Right lobe of liver (tissue), 6 donors: ENCODE measurements around the gene H6PD. TPM values are rescaled to one million over a fixed set of nuclear protein-coding genes. Genes with fewer than 3 reads are reported as not detected.

Source experiments
- ATAC-seq, 4 donors: fragments of 200-7000 bp; cut with Tn5 transposase; one replicate each; pipeline ENCODE4 v1.9.1; 2020; ENCODE audit warnings: mild to moderate bottlenecking in 4 of 4, moderate library complexity in 4 of 4
- DNase-seq, 3 donors: peaks; one replicate each; pipeline ENCODE4 v3.0.0-alpha.2; 2020
- H3K27ac ChIP-seq, 3 donors: fragments of 200-600 bp; one replicate each; pipeline ENCODE4 v1.8.0; 2022
- H3K27me3 ChIP-seq, 2 donors: fragments of 200-600 bp; one replicate each; pipeline ENCODE4 v1.8.0; 2022
- H3K36me3 ChIP-seq, 4 donors: fragments of 200-600 bp; sonication (generic) in 1 of 4; one replicate each; pipeline versions ENCODE4 v1.5.1 to v1.8.0; 2017 to 2022; ENCODE audit warnings: control low read depth in 1 of 4
- H3K4me1 ChIP-seq, 4 donors: fragments of 200-600 bp; sonication (generic) in 1 of 4; one replicate each; pipeline versions ENCODE4 v1.5.1 to v1.8.0; 2017 to 2022; ENCODE audit warnings: control low read depth in 1 of 4
- H3K4me3 ChIP-seq, 3 donors: fragments of 200-600 bp; one replicate each; pipeline ENCODE4 v1.8.0; 2022
- H3K9me3 ChIP-seq, 4 donors: fragments of 200-600 bp; sonication (generic) in 1 of 4; one replicate each; pipeline versions ENCODE4 v1.5.1 to v1.8.0; 2017 to 2022; ENCODE audit warnings: control low read depth in 1 of 4
- POLR2A ChIP-seq: fragments of 450-650 bp; IDR thresholded peaks from one replicate; pipeline ENCODE4 v1.6.1; 2017; ENCODE audit warnings: antibody characterized with exemption, mild to moderate bottlenecking
- WGBS: methylation state at CpG from one replicate; pipeline ENCODE4 v1.1.6; 2018; ENCODE audit warnings: low coverage, low lambda C conversion rate; ENCODE audit not compliant: insufficient coverage; ENCODE audit errors: missing lambda C conversion rate; 5-methylcytosine and 5-hydroxymethylcytosine counted together
- intact Hi-C, 2 donors: fragments of 100-400 bp; cut with DNase I; formaldehyde crosslinking; loops; one replicate each; pipeline versions ENCODE4 v1.11.2 to v1.14.1; 2022
- total RNA-seq, 6 experiments: library from RNA; depleted of rRNA in 2 of 6; stranded (reverse); fragments of >200 nt in 2 of 6; fragmentation: NEBNext Ultra II Directional in 3 of 6; extraction: Animal tissue kit (Norgen Biotek cat#: 25700) in 3 of 6; gene quantifications; one replicate each; pipeline versions ENCODE4 v1.1.0 to v1.2.4, GENCODE V29; 2016 to 2023
- TF ChIP-seq, protein P1 (sequence below), 4 donors: fragments of 200-600 bp in 3 of 4; fragments of 450-650 bp in 1 of 4; IDR thresholded peaks; one replicate each; pipeline versions ENCODE4 v1.5.1 to v1.8.0; 2016 to 2022; ENCODE audit warnings: antibody characterized with exemption in 4 of 4, mild to moderate bottlenecking in 2 of 4
- donor health status: DM: no; HTN: yes; CAD: no.
- donor health status: DM: no; HTN: no; CAD: no.
- donor health status: DM: no; HTN: no; CAD: no.
- donor health status: DM: no; HTN: yes; CAD: no.
- donor health status: DM: no; HTN: yes; CAD: no.

The H6PD gene
- total RNA-seq, 6 experiments from 2014 or later, result 102 to 158 (median 120) TPM

DNA sequence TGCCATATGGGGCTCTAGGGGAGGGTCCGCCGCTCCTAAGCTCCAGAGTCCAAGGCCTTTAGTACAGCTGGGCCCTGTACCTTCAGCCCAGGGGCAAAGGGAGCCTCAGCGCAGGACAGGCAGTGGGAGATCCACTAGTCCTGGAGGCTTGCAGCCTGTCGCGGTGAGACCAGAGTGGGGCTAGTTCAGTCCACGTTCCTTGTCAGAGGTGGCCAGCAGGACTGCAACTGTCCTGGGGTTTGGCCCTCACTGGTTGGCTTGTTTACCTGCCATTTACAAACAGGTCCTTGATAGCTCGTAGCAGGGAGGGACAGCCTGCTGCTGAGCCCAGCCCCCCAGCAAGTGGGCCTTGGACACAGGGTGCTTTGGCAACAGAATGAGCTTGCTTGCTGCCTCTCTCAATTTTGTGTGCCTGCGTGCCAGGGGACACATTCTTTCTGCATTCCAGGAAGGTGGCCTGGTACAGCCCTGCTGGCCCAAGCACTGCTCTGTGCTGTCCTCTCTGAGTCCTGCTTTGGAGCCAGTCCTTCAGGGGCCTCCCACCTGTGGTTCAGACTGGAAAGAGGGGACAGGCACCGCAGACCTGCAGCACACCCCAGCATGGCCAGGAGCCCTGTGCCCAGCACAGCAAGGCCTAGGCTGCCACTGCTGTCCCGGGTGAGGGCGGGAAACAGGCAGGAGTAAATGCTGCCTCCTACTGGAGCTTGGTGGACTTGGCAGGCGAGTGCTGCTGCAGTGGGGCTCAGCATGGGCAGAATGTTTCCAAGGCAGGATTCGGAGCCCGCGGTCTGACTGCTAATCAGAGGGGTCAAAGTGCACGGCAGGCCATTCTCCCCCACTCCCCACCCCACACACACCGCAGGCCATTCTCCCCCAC, 15.2 kb downstream of the H6PD start:
- ATAC-seq, result peak; percentile 36 to 81 (median 70)
- Histone ChIP-seq H3K9me3 (no peaks in the 10 kb centered on the region), H3K4me1 (peaks cover 0 to 90% (median 41%) of the 10 kb centered on the region in 4 donors), H3K27me3 (no peaks in the 10 kb centered on the region), H3K4me3 (peak overlapping the region in 1 of 3 donors; percentile 7), H3K36me3 (peaks cover 6 to 44% (median 25%) of the 10 kb centered on the region in 4 donors), H3K27ac (peak overlapping the region in 2 of 3 donors; percentile 62 to 65)
- TF ChIP-seq, protein P1, sequence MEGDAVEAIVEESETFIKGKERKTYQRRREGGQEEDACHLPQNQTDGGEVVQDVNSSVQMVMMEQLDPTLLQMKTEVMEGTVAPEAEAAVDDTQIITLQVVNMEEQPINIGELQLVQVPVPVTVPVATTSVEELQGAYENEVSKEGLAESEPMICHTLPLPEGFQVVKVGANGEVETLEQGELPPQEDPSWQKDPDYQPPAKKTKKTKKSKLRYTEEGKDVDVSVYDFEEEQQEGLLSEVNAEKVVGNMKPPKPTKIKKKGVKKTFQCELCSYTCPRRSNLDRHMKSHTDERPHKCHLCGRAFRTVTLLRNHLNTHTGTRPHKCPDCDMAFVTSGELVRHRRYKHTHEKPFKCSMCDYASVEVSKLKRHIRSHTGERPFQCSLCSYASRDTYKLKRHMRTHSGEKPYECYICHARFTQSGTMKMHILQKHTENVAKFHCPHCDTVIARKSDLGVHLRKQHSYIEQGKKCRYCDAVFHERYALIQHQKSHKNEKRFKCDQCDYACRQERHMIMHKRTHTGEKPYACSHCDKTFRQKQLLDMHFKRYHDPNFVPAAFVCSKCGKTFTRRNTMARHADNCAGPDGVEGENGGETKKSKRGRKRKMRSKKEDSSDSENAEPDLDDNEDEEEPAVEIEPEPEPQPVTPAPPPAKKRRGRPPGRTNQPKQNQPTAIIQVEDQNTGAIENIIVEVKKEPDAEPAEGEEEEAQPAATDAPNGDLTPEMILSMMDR (IDR thresholded peaks at IDR 0.05), result peak; percentile 39 to 66 (median 57)
- peak; percentile 30 for TF ChIP-seq POLR2A
- intact Hi-C loops, result no loop called here
- peak; percentile 58 to 90 (median 87) for DNase-seq
- 6% methylated on average over 8 of the region's 17 CpGs for WGBS

DNA sequence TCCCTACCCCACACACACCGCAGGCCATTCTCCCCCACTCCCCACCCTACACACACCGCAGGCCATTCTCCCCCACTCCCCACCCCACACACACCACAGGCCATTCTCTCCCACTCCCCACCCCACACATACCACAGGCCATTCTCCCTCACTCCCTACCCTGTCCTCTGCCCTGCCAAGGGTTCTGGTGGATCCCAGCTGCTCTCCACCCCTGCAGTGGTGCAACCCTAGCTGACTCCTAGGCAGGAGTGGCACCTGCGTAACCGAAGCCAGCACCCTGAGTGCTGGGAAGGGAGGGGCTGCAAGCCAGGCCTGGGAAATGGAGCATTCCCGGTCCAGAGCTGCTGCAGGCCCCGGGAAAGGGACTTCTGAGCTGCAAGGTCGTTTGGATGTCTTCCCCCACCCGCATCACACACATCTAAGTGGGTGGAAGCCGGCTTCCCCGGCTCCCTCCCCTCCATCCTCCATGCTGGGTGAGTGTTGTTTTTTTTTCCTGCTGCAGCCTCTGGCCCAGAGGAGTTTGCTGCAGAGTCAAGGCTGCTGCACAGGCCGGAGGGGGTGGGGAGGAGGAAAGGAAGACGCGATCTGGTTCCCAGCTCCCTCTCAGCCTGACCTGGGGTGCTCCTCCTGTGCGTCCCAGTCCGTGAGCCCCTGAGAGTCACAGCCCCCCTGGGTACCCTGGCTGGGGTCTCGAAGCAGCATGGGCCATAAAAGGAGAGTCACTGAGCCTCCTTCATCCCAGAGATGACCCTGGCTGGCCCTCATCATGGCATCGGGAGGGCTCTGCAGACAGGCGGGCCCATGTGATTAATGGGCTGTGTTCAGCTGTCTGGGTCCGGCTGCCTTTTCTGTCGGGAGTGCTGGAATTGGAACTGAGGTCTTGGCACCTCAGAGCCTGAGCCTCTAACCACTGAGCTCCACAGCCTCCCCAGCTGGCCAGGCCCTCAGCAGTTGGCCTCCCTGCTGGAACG, 16.1 kb downstream of the H6PD start:
- TF ChIP-seq POLR2A, result no peak
- TF ChIP-seq, protein P1 (IDR thresholded peaks at IDR 0.05), result no peak
- DNase-seq, result peak in 1 of 3 donors; percentile 46
- Histone ChIP-seq H3K36me3 (peaks cover 4 to 39% (median 22%) of the 10 kb centered on the region in 4 donors), H3K9me3 (no peaks in the 10 kb centered on the region), H3K27me3 (no peaks in the 10 kb centered on the region), H3K27ac (peak overlapping the region in 2 of 3 donors; percentile 14 to 62), H3K4me3 (no peak overlapping the region), H3K4me1 (peaks cover 0 to 80% (median 39%) of the 10 kb centered on the region in 4 donors)
- 36% methylated on average over 7 of the region's 21 CpGs for WGBS
- ATAC-seq, result peak; percentile 15 to 43 (median 30)
- intact Hi-C loops, result no loop called here

GRCh38 chr1:9251501-9251900, 16.9 kb downstream of the H6PD start:
- Histone ChIP-seq H3K4me1 (peaks cover 0 to 72% (median 37%) of the 10 kb centered on the region in 4 donors), H3K4me3 (no peak overlapping the region), H3K27ac (peak overlapping the region in 2 of 3 donors; percentile 14 to 62), H3K36me3 (peaks cover 0 to 46% (median 20%) of the 10 kb centered on the region in 4 donors), H3K27me3 (no peaks in the 10 kb centered on the region), H3K9me3 (no peaks in the 10 kb centered on the region)
- ATAC-seq (peak in 1 of 4 donors; percentile 1), DNase-seq (peak in 1 of 3 donors; percentile 41)
- intact Hi-C loops, result no loop called here
- 51% methylated on average over 4 of the region's 6 CpGs for WGBS
- TF ChIP-seq POLR2A, result no peak
- TF ChIP-seq, protein P1 (IDR thresholded peaks at IDR 0.05), result no peak

DNA sequence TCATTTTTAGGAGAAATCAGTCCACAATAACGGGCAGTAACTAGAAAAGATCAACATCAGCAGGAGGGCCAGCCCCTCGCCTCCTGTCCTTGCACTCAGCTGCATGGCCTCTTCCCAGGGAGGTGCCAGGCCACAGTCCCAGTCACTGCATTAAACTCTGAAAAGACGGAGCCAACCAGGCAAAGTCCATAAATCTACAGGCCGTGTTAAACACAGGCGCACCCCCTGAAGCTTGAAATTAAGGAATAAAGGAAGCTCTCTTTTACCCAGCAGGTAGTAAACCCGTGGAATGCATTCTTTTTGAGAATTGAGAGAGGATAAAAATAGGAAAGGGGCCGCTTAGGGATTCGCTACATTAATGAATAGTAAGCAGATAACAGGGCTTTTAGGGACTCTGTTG, 18.4 kb downstream of the H6PD start:
- peak overlapping the region in 1 of 3 donors; percentile 9 for H3K27ac ChIP-seq
- H3K4me1 ChIP-seq, result peaks cover 0 to 57% (median 28%) of the 10 kb centered on the region in 4 donors
- no peaks in the 10 kb centered on the region for H3K27me3 ChIP-seq
- no peak overlapping the region for H3K4me3 ChIP-seq
- TF ChIP-seq, protein P1 (IDR thresholded peaks at IDR 0.05), result no peak
- no peak for TF ChIP-seq POLR2A
- peak in 1 of 3 donors; percentile 74 for DNase-seq
- intact Hi-C loops, result no loop called here
- peaks cover 0 to 32% (median 11%) of the 10 kb centered on the region in 4 donors for H3K36me3 ChIP-seq
- H3K9me3 ChIP-seq, result no peaks in the 10 kb centered on the region
- peak in 2 of 4 donors; percentile 6 to 23 for ATAC-seq
- WGBS, result 48% methylated on average over 8 of the region's 8 CpGs
